ENCODE results near the gene ZNF732. TPM values are rescaled to one million over a fixed set of nuclear protein-coding genes. Genes with fewer than 3 reads are reported as not detected.
"Not testable (repeated sequence)": the region's sequence is repeated elsewhere in the genome, so short reads cannot be mapped to it uniquely, and the experiment has no call there.

Gene ZNF732
- total RNA-seq, 1 donor from 2014 or later, result 0.79 TPM

GRCh38 chr4:271492-272103, 33.7 kb downstream of the ZNF732 start:
- DNase-seq (ENCODE audit: low read depth), result no peak
- no peaks in the 10 kb centered on the region for H3K36me3 ChIP-seq (ENCODE audit: control insufficient read depth, insufficient read depth, low read length)
- FAIRE-seq, result no peak
- no peak overlapping the region for H3K4me3 ChIP-seq (ENCODE audit: low read depth, low read length)
- TF ChIP-seq CTCF (IDR thresholded peaks at IDR 0.05; ENCODE audit: insufficient read depth, low read length, severe bottlenecking), result no peak
- no peaks in the 10 kb centered on the region for H3K27me3 ChIP-seq (ENCODE audit: control insufficient read depth, insufficient read depth, low read length)

- not testable (repeated sequence) for FAIRE-seq; H3K36me3 ChIP-seq (ENCODE audit: control insufficient read depth, insufficient read depth, low read length); H3K27me3 ChIP-seq (ENCODE audit: control insufficient read depth, insufficient read depth, low read length); H3K4me3 ChIP-seq (ENCODE audit: low read depth, low read length); DNase-seq (ENCODE audit: low read depth)
Observed at GRCh38 chr4:259240-259639, 46.0 kb downstream of the ZNF732 start.

- Histone ChIP-seq H3K27me3 (ENCODE audit: control insufficient read depth, insufficient read depth, low read length) (no peaks in the 10 kb centered on the region), H3K4me3 (ENCODE audit: low read depth, low read length) (no peak overlapping the region), H3K36me3 (ENCODE audit: control insufficient read depth, insufficient read depth, low read length) (no peaks in the 10 kb centered on the region)
- DNase-seq (ENCODE audit: low read depth) (no peak), FAIRE-seq (no peak)
- TF ChIP-seq CTCF (IDR thresholded peaks at IDR 0.05; ENCODE audit: insufficient read depth, low read length, severe bottlenecking), result no peak
Observed at GRCh38 chr4:256492-256891, 48.8 kb downstream of the ZNF732 start.

GRCh38 chr4:253936-254756, 51.1 kb downstream of the ZNF732 start:
- no peak for TF ChIP-seq CTCF (IDR thresholded peaks at IDR 0.05; ENCODE audit: insufficient read depth, low read length, severe bottlenecking)
- DNase-seq (ENCODE audit: low read depth), result no peak
- no peak for FAIRE-seq
- H3K27me3 ChIP-seq (ENCODE audit: control insufficient read depth, insufficient read depth, low read length), result no peaks in the 10 kb centered on the region
- H3K36me3 ChIP-seq (ENCODE audit: control insufficient read depth, insufficient read depth, low read length), result no peaks in the 10 kb centered on the region
- H3K4me3 ChIP-seq (ENCODE audit: low read depth, low read length), result no peak overlapping the region

GRCh38 chr4:252065-252601, 53.1 kb downstream of the ZNF732 start:
- TF ChIP-seq CTCF (IDR thresholded peaks at IDR 0.05; ENCODE audit: insufficient read depth, low read length, severe bottlenecking), result no peak
- no peaks in the 10 kb centered on the region for H3K27me3 ChIP-seq (ENCODE audit: control insufficient read depth, insufficient read depth, low read length)
- no peaks in the 10 kb centered on the region for H3K36me3 ChIP-seq (ENCODE audit: control insufficient read depth, insufficient read depth, low read length)
- FAIRE-seq (no peak), DNase-seq (ENCODE audit: low read depth) (no peak)
- H3K4me3 ChIP-seq (ENCODE audit: low read depth, low read length), result no peak overlapping the region

GRCh38 chr4:244471-244870, 60.8 kb downstream of the ZNF732 start:
- H3K4me3 ChIP-seq (ENCODE audit: low read depth, low read length), result no peak overlapping the region
- FAIRE-seq, result no peak
- TF ChIP-seq CTCF (IDR thresholded peaks at IDR 0.05; ENCODE audit: insufficient read depth, low read length, severe bottlenecking), result peak; percentile 30
- no peak for DNase-seq (ENCODE audit: low read depth)
- no peaks in the 10 kb centered on the region for H3K36me3 ChIP-seq (ENCODE audit: control insufficient read depth, insufficient read depth, low read length)
- H3K27me3 ChIP-seq (ENCODE audit: control insufficient read depth, insufficient read depth, low read length), result no peaks in the 10 kb centered on the region

Data from bronchial epithelial cell (primary cell).